HG03135 (cell line): ENCODE data around the gene MTMR3.

Experiments used
- ATAC-seq: cut with Tn5 transposase; IDR thresholded peaks from one replicate; pipeline ENCODE4 v1.9.1; 2021; ENCODE audit warnings: mild to moderate bottlenecking, moderate library complexity; ENCODE audit not compliant: unreplicated experiment

Gene MTMR3

GRCh38 chr22:29867851-29868250 lies 15.1 kb upstream of the MTMR3 start:
- ATAC-seq: no peak

GRCh38 chr22:29870574-29870973 lies 12.4 kb upstream of the MTMR3 start:
- ATAC-seq: no peak

GRCh38 chr22:29871684-29872083 lies 11.3 kb upstream of the MTMR3 start:
- no peak for ATAC-seq

GRCh38 chr22:29872144-29872893 lies 10.7 kb upstream of the MTMR3 start:
- ATAC-seq: no peak

GRCh38 chr22:29872989-29873388 lies 10.0 kb upstream of the MTMR3 start:
- no peak for ATAC-seq

- ATAC-seq: no peak
Measured at GRCh38 chr22:29873943-29874342, 9.0 kb upstream of the MTMR3 start.

- ATAC-seq: no peak
Measured at GRCh38 chr22:29877620-29878019, 5.4 kb upstream of the MTMR3 start.

- ATAC-seq: no peak
Measured at GRCh38 chr22:29879753-29880152, 3.2 kb upstream of the MTMR3 start.

- no peak for ATAC-seq
Measured at GRCh38 chr22:29882716-29883044, 294 bp upstream of the MTMR3 start.

- ATAC-seq: peak; percentile 11
Measured at GRCh38 chr22:29883775-29884097, 762 bp downstream of the MTMR3 start.

- no peak for ATAC-seq
Measured at GRCh38 chr22:29885610-29886009, 2.6 kb downstream of the MTMR3 start.

- ATAC-seq: no peak
Measured at GRCh38 chr22:29886596-29886995, 3.6 kb downstream of the MTMR3 start.

- no peak for ATAC-seq
Measured at GRCh38 chr22:29887358-29887757, 4.4 kb downstream of the MTMR3 start.

- ATAC-seq: no peak
Measured at GRCh38 chr22:29890760-29891159, 7.8 kb downstream of the MTMR3 start.

- ATAC-seq: no peak
Measured at GRCh38 chr22:29892315-29893156, 9.6 kb downstream of the MTMR3 start.

GRCh38 chr22:29901354-29901753 lies 18.4 kb downstream of the MTMR3 start:
- no peak for ATAC-seq

- ATAC-seq: no peak
Measured at GRCh38 chr22:29903371-29903770, 20.4 kb downstream of the MTMR3 start.

- ATAC-seq: no peak
Measured at GRCh38 chr22:29904020-29904419, 21.0 kb downstream of the MTMR3 start.

GRCh38 chr22:29907753-29908515 lies 25.0 kb downstream of the MTMR3 start:
- no peak for ATAC-seq

GRCh38 chr22:29912141-29912540 lies 29.2 kb downstream of the MTMR3 start:
- ATAC-seq: no peak

- no peak for ATAC-seq
Measured at GRCh38 chr22:29912605-29913398, 29.8 kb downstream of the MTMR3 start.
